HG02884 (cell line): ENCODE data around the gene TRPC5OS.
A peak's percentile ranks its signal among the peaks of the same experiment; 100 is the strongest.

Source experiments
- ATAC-seq: cut with Tn5 transposase; IDR thresholded peaks from one replicate; pipeline ENCODE4 v1.9.1; 2021; ENCODE audit warnings: mild to moderate bottlenecking, moderate library complexity; ENCODE audit not compliant: unreplicated experiment

Gene TRPC5OS

DNA sequence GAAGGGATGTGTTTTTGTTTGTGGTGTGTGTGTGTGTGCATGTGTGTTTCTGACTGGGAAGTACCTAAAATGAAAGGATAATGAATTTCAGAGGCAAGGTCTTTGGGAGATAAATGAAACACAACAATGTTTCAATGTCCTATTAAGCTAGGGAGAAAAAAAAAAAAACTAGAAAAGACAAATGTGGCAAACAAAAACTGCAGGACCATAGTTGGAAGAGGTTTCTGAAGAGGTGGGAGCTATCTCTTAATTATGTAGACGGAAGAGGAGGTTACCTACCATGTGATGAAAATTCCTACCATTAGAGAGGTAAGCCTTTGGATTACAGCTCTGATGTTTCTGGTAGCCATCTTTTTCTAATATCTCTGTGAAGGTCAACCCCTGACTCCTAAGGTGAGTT, at the start of gene TRPC5OS:
Gene TRPC5OS, plus strand, starts transcription at position 301 of the 400 bp plus-strand sequence. CDS start 25,669 bp downstream, outside the sequence.
- no peak for ATAC-seq

DNA sequence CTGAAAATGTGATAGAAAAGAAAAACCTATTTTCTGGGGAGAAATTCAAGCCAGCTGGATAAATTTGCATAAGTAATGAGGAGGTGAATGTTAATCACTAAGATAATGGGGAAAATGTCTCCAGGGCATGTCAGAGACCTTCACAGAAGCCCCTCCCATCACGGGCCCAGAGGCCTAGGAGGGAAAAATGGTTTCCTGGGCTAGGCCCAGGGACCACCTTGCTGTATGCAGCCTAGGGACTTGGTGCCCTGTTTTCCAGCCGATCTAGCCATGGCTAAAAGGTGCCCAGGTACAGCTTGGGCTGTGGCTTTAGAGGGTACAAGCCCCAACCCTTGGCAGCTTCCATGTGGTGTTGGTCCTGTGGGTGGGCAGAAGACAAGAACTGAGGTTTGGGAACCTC, 46.6 kb upstream of the TRPC5OS start:
- ATAC-seq: no peak

DNA sequence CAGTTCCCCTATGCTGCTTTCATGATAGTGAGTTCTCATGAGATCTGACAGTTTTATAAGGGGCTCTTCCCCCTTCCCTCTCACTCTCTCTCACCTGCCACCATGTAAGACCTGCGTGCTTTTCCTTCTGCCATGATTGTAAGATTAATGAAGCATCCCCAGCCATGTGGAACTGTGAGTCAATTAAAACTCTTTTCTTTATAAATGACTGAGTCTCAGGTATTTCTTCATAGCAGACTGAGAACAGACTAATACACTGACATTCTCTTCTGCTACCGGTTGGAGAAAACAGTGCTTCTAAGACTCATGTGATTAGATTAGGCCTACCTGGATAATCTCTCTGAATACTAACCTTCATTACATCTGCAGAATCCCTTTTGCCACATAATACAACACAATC, 45.4 kb upstream of the TRPC5OS start:
- ATAC-seq: no peak

DNA sequence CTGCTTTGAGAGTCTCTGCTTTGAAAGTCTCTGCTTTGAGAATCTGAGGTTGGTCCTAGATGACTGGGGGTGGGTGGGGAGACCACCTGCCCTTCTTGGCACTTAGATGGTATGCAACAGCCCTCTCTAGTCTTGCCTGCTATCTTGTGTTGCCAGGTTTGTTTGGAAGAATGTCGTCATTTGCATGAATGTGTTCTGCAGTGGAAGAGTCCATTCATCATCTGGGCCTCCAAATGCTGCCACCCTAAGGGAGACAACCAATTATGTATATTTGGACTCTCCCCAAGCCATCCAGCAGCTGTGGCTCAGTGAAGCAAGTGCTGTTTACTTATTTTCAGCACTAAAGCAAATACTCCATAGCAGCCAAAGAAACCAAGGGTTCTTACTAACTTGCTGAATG, 44.6 kb upstream of the TRPC5OS start:
- ATAC-seq: no peak

DNA sequence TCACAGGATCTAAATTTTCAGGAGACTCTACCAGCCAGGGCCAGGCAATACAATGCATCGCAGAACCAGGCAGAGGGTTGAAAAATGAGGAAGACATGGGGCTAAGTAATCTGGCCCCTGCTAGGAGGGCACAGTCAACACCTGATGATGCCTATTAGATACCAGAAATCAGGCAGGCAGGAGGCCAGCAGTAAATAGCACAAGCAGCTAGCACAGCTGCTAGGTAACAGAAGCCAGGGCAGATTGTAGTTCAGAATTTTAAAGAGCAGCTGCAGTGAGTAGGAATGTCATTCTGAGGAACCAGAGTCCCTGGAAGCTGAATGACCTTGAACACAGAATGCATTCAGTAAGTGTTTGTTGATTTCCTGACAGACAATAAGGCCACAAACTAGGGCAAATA, 38.8 kb upstream of the TRPC5OS start:
- no peak for ATAC-seq

DNA sequence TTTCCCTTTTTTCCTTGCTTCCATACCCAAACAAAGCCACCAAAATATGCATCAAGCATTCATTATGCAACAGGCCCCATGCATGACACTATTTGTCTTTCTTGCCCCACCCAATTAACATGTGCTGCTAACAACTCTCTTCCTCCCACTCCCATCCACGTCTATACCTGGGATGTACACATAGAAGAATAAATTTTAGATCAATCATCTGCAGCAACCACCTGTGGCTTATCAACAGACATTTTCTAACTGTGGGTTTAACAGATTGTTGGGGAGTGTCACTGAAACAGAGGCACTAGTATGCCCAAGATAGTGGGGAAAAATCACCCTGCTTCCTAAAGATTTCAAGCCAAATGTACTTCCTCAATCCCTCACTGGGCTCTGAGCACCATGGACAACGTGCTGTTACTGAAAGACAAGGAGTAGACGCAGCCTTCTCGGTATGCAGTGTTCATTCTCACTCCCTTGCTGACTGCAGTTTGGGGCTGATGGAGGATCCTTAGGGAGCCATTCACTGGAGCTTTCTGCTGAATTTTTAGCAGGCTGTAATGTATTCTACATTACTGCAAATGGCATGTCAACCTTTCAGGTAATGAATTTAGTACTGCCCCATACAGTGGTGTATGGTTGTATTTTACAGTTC, 28.4 kb upstream of the TRPC5OS start:
- ATAC-seq: no peak

DNA sequence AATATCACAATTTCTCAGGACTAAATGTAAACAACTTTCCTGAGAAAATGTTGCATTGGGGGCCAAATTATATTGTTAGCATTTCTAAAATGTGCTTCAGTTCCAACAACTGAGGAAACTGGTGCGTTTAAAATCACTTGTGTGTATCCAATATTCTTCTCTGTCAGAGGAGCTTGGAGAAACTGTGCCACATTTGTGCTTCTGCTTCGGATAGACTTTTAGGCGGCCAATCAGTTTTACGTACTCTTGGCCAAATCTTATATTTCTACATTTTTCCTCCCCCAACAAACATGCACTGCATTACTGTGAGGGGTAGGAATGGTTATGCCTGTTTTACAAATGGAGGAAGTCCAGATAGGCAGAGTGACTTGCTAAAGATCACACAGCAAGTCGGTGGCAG, 27.4 kb upstream of the TRPC5OS start:
- no peak for ATAC-seq

DNA sequence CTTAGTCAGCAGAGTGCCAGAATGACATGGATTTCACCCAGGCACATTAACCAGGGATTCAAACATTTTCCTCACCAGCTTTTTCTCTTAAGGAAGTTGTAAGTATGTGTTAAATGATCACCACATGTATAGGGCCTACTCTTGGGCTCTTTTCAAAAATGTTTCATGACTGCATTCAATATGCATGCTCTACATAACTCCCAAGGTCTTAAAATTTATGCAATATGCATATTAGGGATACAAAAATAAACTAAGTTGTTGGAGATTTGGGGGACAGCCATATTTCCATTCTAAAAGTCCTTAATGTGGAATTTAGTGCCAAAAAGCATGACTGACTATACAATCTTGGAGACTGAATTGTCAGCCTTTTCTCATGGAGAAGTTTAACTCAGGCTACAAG, 25.0 kb upstream of the TRPC5OS start:
- no peak for ATAC-seq

DNA sequence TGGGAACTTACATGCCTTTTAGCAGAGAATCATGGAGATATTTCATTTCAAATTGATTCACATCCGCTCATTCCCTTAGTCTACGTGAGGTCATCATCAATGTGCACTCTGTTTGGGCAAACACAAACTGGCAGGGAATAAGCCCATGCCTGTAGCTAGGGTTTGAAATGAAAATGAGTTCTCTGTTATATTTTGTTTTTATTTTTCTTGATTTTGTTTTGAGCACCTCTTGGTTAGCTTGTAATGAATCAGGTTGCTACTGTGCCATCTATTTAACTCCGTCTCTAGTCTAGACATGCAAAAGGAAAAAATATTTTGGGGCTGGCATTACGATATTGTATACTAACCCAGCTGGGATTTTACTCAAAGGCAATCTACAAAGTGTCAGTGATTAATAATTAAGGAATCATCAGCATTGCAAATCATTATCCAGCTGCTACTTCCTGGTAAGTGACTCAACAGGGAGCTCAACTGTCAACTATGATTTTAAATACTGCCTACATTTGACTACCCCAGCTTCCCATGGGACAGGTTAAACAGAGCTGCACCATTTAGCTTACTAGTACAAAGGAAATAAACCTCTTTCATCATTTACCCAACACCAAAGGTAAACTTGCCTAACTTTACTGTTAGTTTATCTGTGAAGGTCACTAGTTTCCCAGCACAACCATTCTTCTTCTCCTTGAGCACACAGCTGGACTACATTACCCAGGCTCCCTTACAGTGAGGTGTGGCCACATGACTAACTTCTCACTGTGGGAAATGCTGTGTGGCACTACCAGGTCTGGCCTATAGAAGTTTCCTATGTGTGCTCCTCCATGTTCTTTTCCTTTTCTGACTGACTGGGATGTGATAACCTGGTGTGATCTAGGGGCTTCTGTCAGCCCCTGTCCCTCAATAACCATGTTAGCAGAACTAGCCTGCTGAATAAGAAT, 21.2 kb upstream of the TRPC5OS start:
- ATAC-seq: no peak

DNA sequence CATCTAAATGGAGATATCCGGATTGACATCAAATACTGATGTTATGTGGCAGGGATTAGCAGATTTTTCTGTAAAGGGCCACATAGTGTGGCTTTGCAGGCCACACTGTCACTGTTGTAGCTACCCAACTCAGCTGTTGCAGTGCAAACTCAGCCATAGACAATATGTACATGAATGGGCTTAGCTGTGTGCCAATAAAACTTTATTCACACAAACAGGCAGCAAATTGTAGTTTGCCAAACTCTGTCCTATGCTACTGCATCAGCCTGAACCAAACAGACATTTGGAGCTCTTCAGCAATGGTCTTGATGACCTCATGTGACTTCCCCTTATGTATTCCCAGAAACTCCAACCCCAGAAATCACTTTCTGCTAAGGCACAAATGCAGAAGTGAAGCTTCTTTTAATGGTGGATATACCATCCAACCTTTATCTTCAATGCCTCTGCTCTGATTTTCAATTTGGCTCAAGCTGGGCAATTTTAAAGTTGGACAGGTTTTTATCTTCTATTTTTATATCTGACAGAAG, 18.4 kb upstream of the TRPC5OS start:
- no peak for ATAC-seq

DNA sequence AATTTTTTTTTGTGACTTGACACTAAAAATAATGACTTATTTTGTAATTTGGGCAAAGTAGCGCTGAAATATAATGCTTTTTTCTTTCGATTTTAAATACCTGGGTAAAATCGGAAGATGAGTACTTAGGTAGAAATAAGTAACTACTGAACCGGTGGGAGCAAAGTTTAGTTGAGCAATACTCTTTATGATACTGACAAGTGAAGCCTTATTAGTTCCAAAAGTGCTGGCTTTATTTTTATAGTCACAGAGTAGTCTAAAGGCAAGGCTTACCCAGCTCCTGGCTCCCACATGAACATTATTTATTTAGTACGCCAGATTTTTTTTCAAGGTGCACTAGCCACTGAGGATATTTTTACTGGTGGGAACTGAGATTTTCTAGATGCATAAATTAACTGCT, 14.4 kb upstream of the TRPC5OS start:
- no peak for ATAC-seq

DNA sequence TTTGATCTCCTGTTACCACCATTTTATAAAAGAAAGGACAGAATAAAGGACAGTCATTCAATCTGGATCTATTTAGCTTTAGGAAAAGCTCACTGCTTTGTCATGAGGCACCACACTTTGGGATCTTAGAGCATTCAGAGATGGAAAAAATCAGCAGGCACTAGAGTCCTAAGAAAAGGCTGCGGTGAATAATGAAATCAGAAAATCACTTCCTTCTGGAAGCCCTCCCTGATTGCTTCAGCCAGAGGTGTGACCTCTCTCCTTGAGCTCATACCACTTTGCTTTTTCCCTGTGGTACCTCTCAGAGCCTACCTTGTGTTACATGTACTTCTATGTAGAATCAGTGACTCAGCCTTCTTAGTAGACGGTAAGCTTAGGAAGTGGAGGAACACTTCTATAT, 8.7 kb upstream of the TRPC5OS start:
- no peak for ATAC-seq

DNA sequence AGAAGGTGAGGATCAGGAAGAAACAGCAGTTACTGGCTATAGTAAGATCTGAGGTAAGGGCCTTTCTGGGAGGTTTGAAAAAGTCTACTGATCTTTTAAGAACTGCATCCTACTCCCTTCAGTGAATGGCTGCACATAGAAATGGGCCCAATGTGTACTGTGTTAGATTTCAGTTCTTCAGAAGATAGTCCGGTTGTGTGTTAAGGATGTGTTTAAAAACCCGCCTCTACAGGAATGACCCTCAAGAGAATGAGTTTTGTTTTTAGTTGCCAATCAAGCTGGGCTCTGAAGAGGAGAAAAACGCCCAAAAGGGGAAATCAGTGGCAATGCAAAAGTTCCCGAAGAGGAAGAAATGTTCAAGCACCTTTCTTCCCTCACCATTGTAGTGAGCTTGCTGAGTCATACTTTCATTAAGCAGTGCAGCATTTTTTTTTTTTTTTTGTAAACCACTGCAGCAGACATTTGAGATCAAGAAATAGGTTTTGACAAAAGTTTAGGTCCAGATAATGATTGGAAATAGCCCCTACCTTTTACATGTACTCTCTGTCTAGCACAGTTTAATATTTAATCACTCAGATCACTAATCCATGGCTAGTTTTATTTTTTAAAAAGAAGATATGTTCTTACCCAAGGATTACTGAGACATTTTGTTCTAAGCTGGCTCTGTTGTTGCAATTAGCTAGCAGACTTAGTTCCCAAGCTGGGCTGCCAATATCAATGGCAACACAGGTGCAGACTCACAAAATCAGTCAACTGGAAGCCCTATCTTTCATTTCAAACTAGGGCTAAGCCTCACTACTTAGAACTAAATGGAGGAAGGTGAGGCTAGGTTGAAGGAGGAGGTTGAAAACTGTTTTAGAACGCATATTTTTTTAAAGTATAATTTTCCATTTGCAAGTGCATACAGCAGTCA, 7.0 kb upstream of the TRPC5OS start:
- ATAC-seq: peak; percentile 74

DNA sequence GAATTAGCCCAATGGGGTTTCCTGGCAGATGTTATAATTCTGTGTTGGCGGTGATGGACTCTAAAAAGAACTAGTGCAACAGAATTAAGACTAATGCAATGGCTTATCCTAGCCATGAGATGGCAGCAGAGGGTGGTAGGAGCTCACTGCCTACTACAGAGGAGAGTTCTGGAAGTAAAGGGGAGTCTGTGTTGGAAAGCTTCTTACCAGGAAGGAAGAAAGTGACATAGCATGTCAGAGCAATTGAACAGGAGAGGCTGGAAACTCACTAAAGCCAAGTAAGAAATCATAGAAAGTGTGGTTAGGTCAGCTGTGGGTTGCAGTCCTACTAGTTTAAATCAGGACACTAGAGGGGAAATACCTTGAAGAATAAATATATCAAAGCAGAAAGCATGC, 6.3 kb upstream of the TRPC5OS start:
- peak; percentile 64 for ATAC-seq

DNA sequence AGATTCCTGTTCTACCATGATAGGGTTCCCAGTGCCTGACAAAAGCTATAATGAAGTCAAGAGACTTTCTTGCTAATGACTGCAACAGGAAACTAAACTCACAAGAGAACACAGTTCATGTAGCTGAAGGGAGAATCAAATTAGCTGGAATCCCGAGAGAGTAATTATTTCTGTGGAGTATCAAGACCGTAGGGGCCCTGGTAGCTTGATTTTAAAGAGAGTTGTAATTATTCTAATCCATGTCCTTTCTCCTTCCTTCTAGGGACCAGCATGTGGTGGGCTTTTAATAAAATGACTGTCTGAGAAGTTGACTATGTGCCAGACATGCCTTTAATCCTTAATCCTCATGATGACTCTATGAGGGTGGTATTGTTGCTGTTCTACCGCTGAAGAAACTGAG, 1.7 kb upstream of the TRPC5OS start:
- ATAC-seq: no peak

DNA sequence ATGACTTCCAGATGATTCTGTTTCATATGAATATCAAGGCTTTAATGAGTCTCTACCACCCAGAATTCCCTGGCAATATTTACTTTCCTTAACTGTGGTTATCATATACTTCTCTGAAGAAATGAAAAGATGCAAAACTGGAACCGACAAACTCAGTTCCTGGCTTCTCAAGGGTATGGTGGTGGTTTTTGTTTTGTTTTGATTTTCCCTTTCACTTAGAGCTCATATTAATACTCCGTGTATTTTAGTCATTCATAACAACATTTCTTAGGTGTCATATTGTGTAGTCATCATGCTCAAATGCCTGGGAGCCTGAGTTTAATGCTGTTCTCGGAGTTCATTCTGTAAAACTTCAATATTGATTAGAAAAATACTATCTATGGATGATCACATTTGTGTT, 665 bp downstream of the TRPC5OS start:
- no peak for ATAC-seq

DNA sequence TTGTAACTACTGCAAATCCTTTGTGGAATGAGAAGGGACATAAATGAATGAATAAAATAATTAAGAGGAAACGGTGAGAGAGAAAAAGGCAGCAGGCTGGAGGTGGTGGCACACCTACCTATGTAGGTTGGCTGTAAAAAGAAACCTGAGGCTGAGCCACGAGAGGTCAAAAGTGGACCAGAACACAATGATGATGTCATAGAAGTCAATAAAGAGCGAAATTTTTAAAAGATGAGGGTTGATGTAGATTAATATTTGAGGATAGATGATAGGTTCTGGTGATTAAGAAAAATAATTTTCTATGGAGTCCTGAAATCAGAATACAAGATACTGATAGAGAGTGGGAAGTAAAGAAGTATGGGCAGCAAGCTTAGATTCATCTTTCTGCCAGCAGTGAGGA, 1.7 kb downstream of the TRPC5OS start:
- ATAC-seq: no peak

DNA sequence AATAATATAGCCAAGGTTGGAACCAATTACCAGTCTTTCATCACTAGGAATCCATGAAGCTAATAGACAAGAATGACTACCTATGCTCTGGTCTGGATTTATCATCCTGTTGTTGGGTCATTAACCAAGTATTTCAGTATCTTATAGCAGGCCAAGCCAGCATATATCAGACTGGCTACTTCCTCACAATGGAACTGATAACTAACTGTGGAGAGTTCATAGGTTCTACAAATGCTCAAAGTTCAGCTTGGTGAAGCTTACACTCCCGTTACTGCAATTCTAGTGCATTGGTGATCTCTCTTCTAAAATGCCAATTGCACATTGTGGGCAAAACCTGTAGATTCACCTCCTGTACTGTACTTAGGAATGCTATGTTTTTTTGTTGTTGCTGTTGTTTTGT, 4.8 kb downstream of the TRPC5OS start:
- no peak for ATAC-seq

DNA sequence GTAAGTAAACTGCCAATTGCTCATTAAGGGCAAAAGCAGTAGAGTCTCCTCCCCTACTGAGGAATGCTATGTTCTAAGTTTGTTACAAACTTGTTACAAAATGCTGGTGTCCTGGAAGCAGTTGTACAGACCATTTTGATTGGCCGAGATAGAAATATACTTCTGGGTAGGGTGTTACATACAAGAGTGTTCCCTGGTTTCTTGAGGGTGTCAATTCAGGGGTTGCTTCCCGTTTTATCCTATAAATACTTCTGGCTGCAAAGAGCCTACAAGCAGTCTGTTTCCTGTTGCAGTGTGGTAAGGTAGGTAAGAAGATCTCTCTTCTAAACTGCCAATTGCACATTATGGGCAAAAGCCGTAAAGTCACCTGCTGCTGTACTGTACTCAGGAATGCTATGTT, 5.7 kb downstream of the TRPC5OS start:
- no peak for ATAC-seq

DNA sequence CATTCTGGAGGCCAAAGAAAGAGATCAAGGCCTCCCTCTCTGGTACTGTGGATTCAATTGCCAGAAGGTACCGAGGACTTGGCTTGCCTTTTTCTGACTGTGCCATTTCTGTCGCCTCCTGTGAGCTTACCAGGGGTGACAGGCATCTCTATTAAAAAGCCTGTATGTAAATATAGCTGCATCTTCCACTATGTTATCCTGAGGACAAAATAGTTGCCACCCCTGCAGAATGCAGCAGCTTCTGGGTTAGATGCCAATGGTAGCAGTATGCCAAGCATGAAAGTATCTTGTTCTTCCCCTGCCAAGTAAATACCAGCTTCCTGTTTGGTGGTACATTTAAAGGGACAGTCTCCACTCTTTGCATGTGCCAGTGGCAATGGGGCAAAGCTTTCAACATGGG, 10.7 kb downstream of the TRPC5OS start:
- no peak for ATAC-seq

DNA sequence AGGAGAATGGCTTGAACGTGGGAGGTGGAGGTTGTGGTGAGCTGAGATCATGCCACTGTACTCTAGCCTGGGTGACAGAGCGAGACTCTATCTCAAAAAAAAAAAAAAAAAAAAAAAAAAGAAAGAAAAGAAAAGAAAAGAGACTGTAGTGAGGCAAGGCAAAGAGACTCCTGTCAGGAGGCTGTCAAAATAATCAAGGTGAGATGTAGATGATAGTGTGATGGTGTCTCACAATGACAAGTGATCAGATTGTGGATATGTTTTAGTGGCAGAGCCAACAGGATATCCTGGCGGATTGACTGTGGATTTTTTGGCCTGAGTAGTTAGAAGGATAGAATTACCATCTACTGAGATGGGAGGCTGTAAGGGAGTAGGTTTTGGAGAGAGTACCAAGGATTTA, 12.6 kb downstream of the TRPC5OS start:
- ATAC-seq: no peak
